Heart right ventricle (tissue), 16 donors: ENCODE data around the gene NCMAP. TPM values are rescaled to one million over a fixed set of nuclear protein-coding genes. Genes with fewer than 3 reads are reported as not detected.

Experiments
- ATAC-seq, 8 donors: fragments of 200-7000 bp; cut with Tn5 transposase; one replicate each; pipeline ENCODE4 v1.9.1; 2020; ENCODE audit warnings: mild to moderate bottlenecking in 8 of 8, moderate library complexity in 8 of 8, moderate number of reproducible peaks in 1 of 8
- DNase-seq, 2 donors: peaks; one replicate each; pipeline ENCODE4 v3.0.0-alpha.2; 2020
- H3K27ac ChIP-seq, 10 donors: fragments of 200-600 bp; sonication (generic) in 2 of 10; one replicate each; pipeline versions ENCODE4 v1.5.0 to v1.8.0; 2020 to 2022; ENCODE audit warnings: mild to moderate bottlenecking in 3 of 10
- H3K27me3 ChIP-seq, 7 donors: fragments of 200-600 bp; one replicate each; pipeline ENCODE4 v1.8.0; 2021 to 2022; ENCODE audit warnings: mild to moderate bottlenecking in 2 of 7
- H3K36me3 ChIP-seq, 9 donors: fragments of 200-600 bp; sonication (generic) in 1 of 9; one replicate each; pipeline versions ENCODE4 v1.5.0 to v1.8.0; 2020 to 2022; ENCODE audit warnings: mild to moderate bottlenecking in 2 of 9
- H3K4me1 ChIP-seq, 9 donors: fragments of 200-600 bp; sonication (generic) in 1 of 9; one replicate each; pipeline versions ENCODE4 v1.5.0 to v1.8.0; 2020 to 2022; ENCODE audit warnings: mild to moderate bottlenecking in 4 of 9
- H3K4me3 ChIP-seq, 10 donors: fragments of 200-600 bp; sonication (generic) in 2 of 10; one replicate each; pipeline versions ENCODE4 v1.5.0 to v1.8.0; 2020 to 2022; ENCODE audit warnings: mild to moderate bottlenecking in 7 of 10, moderate library complexity in 2 of 10
- H3K9me3 ChIP-seq, 11 donors: fragments of 200-600 bp in 10 of 11; sonication (generic) in 2 of 11; one replicate each; pipeline versions ENCODE4 v1.5.0 to v1.8.0; 2013 to 2022; ENCODE audit warnings: mild to moderate bottlenecking in 2 of 11, control low read depth in 1 of 11, moderate library complexity in 1 of 11
- WGBS, 2 donors: extraction: QIAGEN DNeasy Blood & Tissue Kit; methylation state at CpG; one replicate each; pipeline ENCODE4 v1.1.7; 2013; ENCODE audit warnings: inconsistent platforms in 1 of 2; 5-methylcytosine and 5-hydroxymethylcytosine counted together
- intact Hi-C, 10 donors: fragments of 100-400 bp; cut with DNase I; formaldehyde crosslinking; loops; one replicate each; pipeline versions ENCODE4 v1.11.1 to v1.14.2; 2022
- polyA plus RNA-seq, 2 donors: library from polyadenylated mRNA; stranded (reverse); fragments of 200-250 nt; gene quantifications; one replicate each; pipeline ENCODE4 v1.2.3, GENCODE V29; 2013
- total RNA-seq, 10 donors: library from RNA; stranded (reverse); fragmentation: NEBNext Ultra II Directional in 3 of 10; extraction: Animal tissue kit (Norgen Biotek cat#: 25700) in 3 of 10; gene quantifications; one replicate each; pipeline versions ENCODE4 v1.2.1 to v1.2.4, GENCODE V29; 2021 to 2023
- TF ChIP-seq, protein P1 (sequence below), 9 donors: fragments of 200-600 bp; sonication (generic) in 2 of 9; IDR thresholded peaks; one replicate each; pipeline versions ENCODE4 v1.5.0 to v1.8.0; 2021 to 2022; ENCODE audit warnings: antibody characterized with exemption in 9 of 9, mild to moderate bottlenecking in 5 of 9, moderate library complexity in 1 of 9
- donor health status: Arrhythmogenic right ventricular cardiomyopathy.
- donor health status: ischemic (EF 13 %, LVEDD 7.1; RV severe dilation, severe dysfunction).
- donor health status: healthy with polysubstance abuse.
- donor health status: DM: no; HTN: yes; CAD: no.
- donor health status: DM: no; HTN: no; CAD: no.
- donor health status: ischemic (EF 25% LVEDD 6.9; RV normal size, moderate dysfunction).
- donor health status: ischemic (EF 25% LVEDD 5.7; RV mildly dilated, moderate dysfunction).
- donor health status: healthy.
- donor health status: DM: yes; HTN: yes; CAD: no.
- donor health status: Ischemic cardiomyopathy.
- donor health status: ischemic (EF 35%, LVEDD 5.7; RV mildly dilated, moderate dysfunction).
- donor health status: nonischemic (EF 11% LVEDD 7.7; RV severe dilation, severe dysfunction).
- donor health status: DM: yes; HTN: yes; CAD: no.
- donor health status: PGD.
- donor health status: ischemic (EF 29% LVEDD 5.4; RV normal size, mild dysfunction).
- donor health status: nonischemic (EF 23%, LVEDD 6.1; RV moderate dilation, normal function).

NCMAP gene
- total and polyA plus RNA-seq, 12 donors, result 0.01 to 0.36 (median 0.10) TPM; not detected in 2

DNA sequence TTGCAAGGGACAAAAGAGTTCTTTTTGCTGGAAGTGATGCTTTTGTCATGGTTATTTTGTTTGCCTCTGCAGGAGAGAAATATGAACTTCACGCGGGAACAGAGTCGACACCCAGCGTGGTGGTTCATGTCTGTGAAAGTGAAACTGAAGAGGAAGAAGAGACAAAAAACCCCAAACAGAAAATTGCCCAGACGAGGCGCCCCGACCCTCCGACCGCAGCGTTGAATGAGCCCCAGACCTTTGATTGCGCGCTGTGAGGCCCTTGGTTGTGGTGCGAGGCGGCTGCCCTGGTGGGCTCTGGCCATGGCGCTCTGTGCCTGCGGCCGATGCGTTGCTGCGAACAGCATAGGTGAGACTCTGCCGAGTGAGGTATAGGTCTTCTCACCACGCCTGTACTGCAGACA lies 20.9 kb upstream of the NCMAP start:
- intact Hi-C loops, result no loop called here
- ATAC-seq (no peak), DNase-seq (no peak)
- Histone ChIP-seq H3K27ac (peak overlapping the region in 1 of 10 donors; percentile 81), H3K36me3 (peaks cover 0 to 52% (median 9%) of the 10 kb centered on the region in 9 donors), H3K27me3 (no peaks in the 10 kb centered on the region), H3K4me1 (peaks cover 0 to 11% (median 0%) of the 10 kb centered on the region in 9 donors), H3K4me3 (peak overlapping the region in 1 of 10 donors; percentile 40), H3K9me3 (no peaks in the 10 kb centered on the region)
- 81 to 89% methylated on average over 21 of the region's 21 CpGs for WGBS, 2 donors
- TF ChIP-seq, protein P1, sequence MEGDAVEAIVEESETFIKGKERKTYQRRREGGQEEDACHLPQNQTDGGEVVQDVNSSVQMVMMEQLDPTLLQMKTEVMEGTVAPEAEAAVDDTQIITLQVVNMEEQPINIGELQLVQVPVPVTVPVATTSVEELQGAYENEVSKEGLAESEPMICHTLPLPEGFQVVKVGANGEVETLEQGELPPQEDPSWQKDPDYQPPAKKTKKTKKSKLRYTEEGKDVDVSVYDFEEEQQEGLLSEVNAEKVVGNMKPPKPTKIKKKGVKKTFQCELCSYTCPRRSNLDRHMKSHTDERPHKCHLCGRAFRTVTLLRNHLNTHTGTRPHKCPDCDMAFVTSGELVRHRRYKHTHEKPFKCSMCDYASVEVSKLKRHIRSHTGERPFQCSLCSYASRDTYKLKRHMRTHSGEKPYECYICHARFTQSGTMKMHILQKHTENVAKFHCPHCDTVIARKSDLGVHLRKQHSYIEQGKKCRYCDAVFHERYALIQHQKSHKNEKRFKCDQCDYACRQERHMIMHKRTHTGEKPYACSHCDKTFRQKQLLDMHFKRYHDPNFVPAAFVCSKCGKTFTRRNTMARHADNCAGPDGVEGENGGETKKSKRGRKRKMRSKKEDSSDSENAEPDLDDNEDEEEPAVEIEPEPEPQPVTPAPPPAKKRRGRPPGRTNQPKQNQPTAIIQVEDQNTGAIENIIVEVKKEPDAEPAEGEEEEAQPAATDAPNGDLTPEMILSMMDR (IDR thresholded peaks at IDR 0.05), result no peak

DNA sequence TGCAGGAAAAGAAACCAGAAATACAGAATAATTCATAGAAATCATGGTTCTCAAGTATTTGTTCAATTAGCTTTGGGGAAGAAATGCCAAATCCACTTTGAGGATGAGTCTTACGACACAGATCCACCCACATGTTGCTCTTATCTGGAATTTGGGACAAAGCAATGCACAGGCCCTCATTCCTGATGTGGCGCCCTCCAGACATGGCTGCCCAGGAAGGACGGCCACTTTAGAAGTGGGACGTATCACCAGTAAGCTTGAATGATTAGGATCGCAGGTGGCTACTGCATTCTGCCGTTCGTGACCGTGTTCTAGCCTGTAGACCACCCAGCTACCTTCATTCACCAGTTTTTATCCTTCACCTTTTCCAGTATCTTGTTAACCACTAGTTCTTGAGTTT lies 20.1 kb upstream of the NCMAP start:
- TF ChIP-seq, protein P1 (IDR thresholded peaks at IDR 0.05), result no peak
- intact Hi-C loops, result no loop called here
- Histone ChIP-seq H3K4me1 (peaks cover 0 to 12% (median 0%) of the 10 kb centered on the region in 9 donors), H3K27ac (peak overlapping the region in 1 of 10 donors; percentile 81), H3K4me3 (no peak overlapping the region), H3K27me3 (no peaks in the 10 kb centered on the region), H3K9me3 (no peaks in the 10 kb centered on the region), H3K36me3 (peaks cover 0 to 52% (median 9%) of the 10 kb centered on the region in 9 donors)
- ATAC-seq (no peak), DNase-seq (no peak)
- 89 to 91% methylated on average over 8 of the region's 8 CpGs for WGBS, 2 donors

DNA sequence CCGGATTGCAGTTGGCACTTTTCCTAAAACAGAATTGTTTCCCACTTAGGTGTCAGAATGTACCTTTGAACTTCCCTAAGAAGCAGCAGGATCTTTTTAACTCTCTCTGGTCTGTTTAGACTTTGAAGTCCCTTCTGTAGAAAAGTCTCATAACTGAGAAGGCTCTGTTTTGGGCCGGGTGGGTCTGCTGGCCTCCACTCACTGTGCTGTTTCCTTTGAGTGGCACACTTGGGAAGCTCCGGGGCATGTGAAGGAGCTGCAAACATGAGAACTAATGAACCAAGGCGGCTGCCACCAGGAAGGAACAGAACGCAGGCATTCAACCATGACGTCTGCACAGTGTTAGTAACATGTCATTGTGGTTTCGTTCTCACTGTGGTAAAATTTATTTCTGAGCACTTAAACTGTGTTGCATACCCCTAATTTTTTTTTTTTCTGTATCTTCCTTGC lies 19.5 kb upstream of the NCMAP start:
- ATAC-seq, result peak in 2 of 8 donors; percentile 25 to 42
- peaks cover 0 to 18% (median 0%) of the 10 kb centered on the region in 9 donors for H3K4me1 ChIP-seq
- H3K27me3 ChIP-seq, result no peaks in the 10 kb centered on the region
- H3K4me3 ChIP-seq, result no peak overlapping the region
- TF ChIP-seq, protein P1 (IDR thresholded peaks at IDR 0.05), result no peak
- peaks cover 0 to 47% (median 9%) of the 10 kb centered on the region in 9 donors for H3K36me3 ChIP-seq
- no peaks in the 10 kb centered on the region for H3K9me3 ChIP-seq
- H3K27ac ChIP-seq, result peak overlapping the region in 1 of 10 donors; percentile 81
- WGBS, 2 donors, result 54% methylated on average over 7 of the region's 7 CpGs
- intact Hi-C loops, result no loop called here
- DNase-seq, result no peak

DNA sequence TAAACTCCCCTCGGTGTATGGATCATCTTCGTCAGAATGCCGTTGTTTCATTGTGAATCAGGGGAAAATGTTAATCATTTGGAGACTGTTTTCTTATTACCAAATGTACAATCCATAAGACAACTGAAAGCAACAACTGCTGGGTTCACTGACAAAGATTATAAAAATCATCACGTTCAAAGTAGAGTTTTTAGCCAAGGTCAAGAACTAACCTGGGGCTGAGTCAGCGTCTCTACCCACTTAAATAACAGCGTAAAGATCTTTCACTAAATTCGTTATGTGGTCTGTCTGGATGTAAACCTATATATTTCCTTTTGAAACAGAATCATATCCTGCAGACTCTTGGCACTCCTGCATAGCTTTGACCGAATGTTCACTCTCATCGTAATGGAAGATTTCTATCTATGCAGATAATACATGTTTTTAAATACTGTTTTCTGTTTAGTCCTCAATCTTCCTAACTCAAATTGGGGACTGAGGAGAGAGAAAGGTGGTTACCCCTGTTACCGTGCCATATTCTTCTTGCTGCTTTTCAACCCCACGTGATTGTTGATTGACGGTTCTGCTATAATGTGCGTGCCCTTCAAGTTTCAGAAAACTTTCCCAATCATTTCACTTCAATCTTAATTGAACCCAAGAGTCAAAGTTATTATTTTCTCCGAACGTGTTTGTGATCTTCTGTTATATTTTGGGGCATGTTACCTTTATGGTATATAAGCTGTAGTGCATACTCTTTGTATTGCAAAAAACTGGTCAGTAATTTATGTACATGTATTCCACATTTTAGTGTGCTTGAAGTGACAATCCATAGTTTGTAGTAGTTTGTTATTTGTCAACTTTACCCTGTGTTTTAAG lies 15.6 kb upstream of the NCMAP start:
- TF ChIP-seq, protein P1 (IDR thresholded peaks at IDR 0.05), result no peak
- no peaks in the 10 kb centered on the region for H3K27me3 ChIP-seq
- intact Hi-C loops, result loop anchor here in 8 of 10 donors (2.0 to 10.0 kb wide), 3 partner anchors 95 to 97 kb away; no protein-coding TSS in a partner anchor
- H3K4me3 ChIP-seq, result no peak overlapping the region
- H3K9me3 ChIP-seq, result no peaks in the 10 kb centered on the region
- 88 to 89% methylated on average over 15 of the region's 15 CpGs for WGBS, 2 donors
- H3K4me1 ChIP-seq, result peaks cover 0 to 12% (median 0%) of the 10 kb centered on the region in 9 donors
- ATAC-seq (no peak), DNase-seq (no peak)
- no peak overlapping the region for H3K27ac ChIP-seq
- H3K36me3 ChIP-seq, result peaks cover 0 to 23% (median 5%) of the 10 kb centered on the region in 9 donors
